Muscle layer of duodenum (tissue), 2 donors: ENCODE measurements around the gene HIVEP3.

Experiments used
- H3K27ac ChIP-seq: one replicate; pipeline ENCODE4 v1.7.0; 2013; ENCODE audit warnings: mild to moderate bottlenecking, low read length
- H3K27me3 ChIP-seq: one replicate; pipeline ENCODE4 v1.7.0; 2013; ENCODE audit warnings: low read depth, mild to moderate bottlenecking, control low read depth, low read length
- H3K36me3 ChIP-seq, 2 donors: one replicate each; pipeline ENCODE4 v1.7.0; 2013; ENCODE audit warnings: low read length in 2 of 2, control low read depth in 1 of 2, mild to moderate bottlenecking in 1 of 2; ENCODE audit not compliant: insufficient read depth in 2 of 2, control insufficient read depth in 1 of 2
- H3K4me1 ChIP-seq, 2 donors: one replicate each; pipeline ENCODE4 v1.7.0; 2013; ENCODE audit warnings: low read length in 2 of 2, mild to moderate bottlenecking in 2 of 2, control low read depth in 1 of 2, moderate library complexity in 1 of 2; ENCODE audit not compliant: insufficient read depth in 2 of 2, control insufficient read depth in 1 of 2
- H3K4me3 ChIP-seq, 2 donors: one replicate each; pipeline ENCODE4 v1.7.0; 2013; ENCODE audit warnings: low read length in 2 of 2, low read depth in 1 of 2, mild to moderate bottlenecking in 1 of 2
- H3K9me3 ChIP-seq, 2 donors: one replicate each; pipeline ENCODE4 v1.7.0; 2013; ENCODE audit warnings: low read length in 2 of 2, control low read depth in 1 of 2, mild to moderate bottlenecking in 1 of 2; ENCODE audit not compliant: control insufficient read depth in 1 of 2
- donor health status: healthy.

HIVEP3 gene

GRCh38 chr1:41582851-41583657 lies 335.7 kb downstream of the HIVEP3 start:
- H3K27ac ChIP-seq, result no peak overlapping the region
- H3K27me3 ChIP-seq, result no peaks in the 10 kb centered on the region
- no peaks in the 10 kb centered on the region for H3K36me3 ChIP-seq
- no peaks in the 10 kb centered on the region for H3K9me3 ChIP-seq
- no peak overlapping the region for H3K4me3 ChIP-seq
- H3K4me1 ChIP-seq, result no peaks in the 10 kb centered on the region

- Histone ChIP-seq H3K4me1 (no peaks in the 10 kb centered on the region), H3K9me3 (no peaks in the 10 kb centered on the region), H3K36me3 (no peaks in the 10 kb centered on the region), H3K4me3 (no peak overlapping the region), H3K27me3 (no peaks in the 10 kb centered on the region), H3K27ac (no peak overlapping the region)
These were observed 336.4 kb downstream of the HIVEP3 start for GRCh38 chr1:41582351-41582750.

- no peaks in the 10 kb centered on the region for H3K9me3 ChIP-seq
These were observed 336.8 kb downstream of the HIVEP3 start for GRCh38 chr1:41582004-41582325.

GRCh38 chr1:41581216-41582003 lies 337.3 kb downstream of the HIVEP3 start:
- Histone ChIP-seq H3K4me1 (no peaks in the 10 kb centered on the region), H3K4me3 (no peak overlapping the region), H3K27me3 (no peaks in the 10 kb centered on the region), H3K9me3 (no peaks in the 10 kb centered on the region), H3K27ac (no peak overlapping the region), H3K36me3 (no peaks in the 10 kb centered on the region)

More at GRCh38 chr1:41582004-41582325, 336.8 kb downstream of the HIVEP3 start:
- no peaks in the 10 kb centered on the region for H3K4me1 ChIP-seq
- no peaks in the 10 kb centered on the region for H3K27me3 ChIP-seq
- no peak overlapping the region for H3K4me3 ChIP-seq
- H3K27ac ChIP-seq, result no peak overlapping the region
- H3K36me3 ChIP-seq, result no peaks in the 10 kb centered on the region

- H3K27ac ChIP-seq, result no peak overlapping the region
- H3K27me3 ChIP-seq, result no peaks in the 10 kb centered on the region
- H3K4me1 ChIP-seq, result no peaks in the 10 kb centered on the region
- H3K4me3 ChIP-seq, result no peak overlapping the region
- no peaks in the 10 kb centered on the region for H3K36me3 ChIP-seq
- no peaks in the 10 kb centered on the region for H3K9me3 ChIP-seq
These were observed 338.1 kb downstream of the HIVEP3 start for GRCh38 chr1:41580520-41581172.

GRCh38 chr1:41580021-41580420 lies 338.7 kb downstream of the HIVEP3 start:
- H3K9me3 ChIP-seq, result no peaks in the 10 kb centered on the region
- no peak overlapping the region for H3K4me3 ChIP-seq
- H3K27me3 ChIP-seq, result no peaks in the 10 kb centered on the region
- H3K36me3 ChIP-seq, result no peaks in the 10 kb centered on the region
- H3K4me1 ChIP-seq, result no peaks in the 10 kb centered on the region
- no peak overlapping the region for H3K27ac ChIP-seq

GRCh38 chr1:41578712-41579335 lies 339.9 kb downstream of the HIVEP3 start:
- no peak overlapping the region for H3K4me3 ChIP-seq
- H3K9me3 ChIP-seq, result no peaks in the 10 kb centered on the region
- peaks cover 0 to 7% of the 10 kb centered on the region in 2 donors for H3K4me1 ChIP-seq
- H3K27me3 ChIP-seq, result no peaks in the 10 kb centered on the region
- no peak overlapping the region for H3K27ac ChIP-seq
- no peaks in the 10 kb centered on the region for H3K36me3 ChIP-seq

- Histone ChIP-seq H3K4me3 (no peak overlapping the region), H3K4me1 (peaks cover 0 to 8% of the 10 kb centered on the region in 2 donors), H3K27me3 (no peaks in the 10 kb centered on the region), H3K27ac (no peak overlapping the region), H3K9me3 (no peaks in the 10 kb centered on the region), H3K36me3 (no peaks in the 10 kb centered on the region)
These were observed 342.1 kb downstream of the HIVEP3 start for GRCh38 chr1:41576620-41577019.

- H3K27ac ChIP-seq, result no peak overlapping the region
- H3K27me3 ChIP-seq, result no peaks in the 10 kb centered on the region
- peaks cover 0 to 8% of the 10 kb centered on the region in 2 donors for H3K4me1 ChIP-seq
These were observed 342.5 kb downstream of the HIVEP3 start for GRCh38 chr1:41576206-41576605.

GRCh38 chr1:41574842-41575241 lies 343.9 kb downstream of the HIVEP3 start:
- no peaks in the 10 kb centered on the region for H3K27me3 ChIP-seq

More at GRCh38 chr1:41576206-41576605, 342.5 kb downstream of the HIVEP3 start:
- H3K9me3 ChIP-seq, result no peaks in the 10 kb centered on the region
- no peaks in the 10 kb centered on the region for H3K36me3 ChIP-seq
- no peak overlapping the region for H3K4me3 ChIP-seq

More at GRCh38 chr1:41574842-41575241, 343.9 kb downstream of the HIVEP3 start:
- no peak overlapping the region for H3K4me3 ChIP-seq
- no peaks in the 10 kb centered on the region for H3K36me3 ChIP-seq
- H3K27ac ChIP-seq, result no peak overlapping the region
- H3K9me3 ChIP-seq, result no peaks in the 10 kb centered on the region
- H3K4me1 ChIP-seq, result peaks cover 0 to 8% of the 10 kb centered on the region in 2 donors
